ENCODE data around the gene PARN.

GRCh38 chr16:14632693-14633569 is 2.9 kb upstream of the PARN start, which contains the start of gene BFAR:
- TF ChIP-seq, protein P1, sequence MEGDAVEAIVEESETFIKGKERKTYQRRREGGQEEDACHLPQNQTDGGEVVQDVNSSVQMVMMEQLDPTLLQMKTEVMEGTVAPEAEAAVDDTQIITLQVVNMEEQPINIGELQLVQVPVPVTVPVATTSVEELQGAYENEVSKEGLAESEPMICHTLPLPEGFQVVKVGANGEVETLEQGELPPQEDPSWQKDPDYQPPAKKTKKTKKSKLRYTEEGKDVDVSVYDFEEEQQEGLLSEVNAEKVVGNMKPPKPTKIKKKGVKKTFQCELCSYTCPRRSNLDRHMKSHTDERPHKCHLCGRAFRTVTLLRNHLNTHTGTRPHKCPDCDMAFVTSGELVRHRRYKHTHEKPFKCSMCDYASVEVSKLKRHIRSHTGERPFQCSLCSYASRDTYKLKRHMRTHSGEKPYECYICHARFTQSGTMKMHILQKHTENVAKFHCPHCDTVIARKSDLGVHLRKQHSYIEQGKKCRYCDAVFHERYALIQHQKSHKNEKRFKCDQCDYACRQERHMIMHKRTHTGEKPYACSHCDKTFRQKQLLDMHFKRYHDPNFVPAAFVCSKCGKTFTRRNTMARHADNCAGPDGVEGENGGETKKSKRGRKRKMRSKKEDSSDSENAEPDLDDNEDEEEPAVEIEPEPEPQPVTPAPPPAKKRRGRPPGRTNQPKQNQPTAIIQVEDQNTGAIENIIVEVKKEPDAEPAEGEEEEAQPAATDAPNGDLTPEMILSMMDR (IDR thresholded peaks at IDR 0.05), result peak in 1 of 3 donors; percentile 6
- TF ChIP-seq POLR2AphosphoS5 (IDR thresholded peaks at IDR 0.05) (peak; percentile 97 to 99 (median 97)), POLR2A (IDR thresholded peaks at IDR 0.05) (peak; percentile 93)

Measured in breast epithelium (tissue), 3 donors.